SKM-1 (cell line): ENCODE results near the gene CSNK2A2.

ENCODE experiments used
- DNase-seq: peaks from one replicate; lab custom pipeline; 2025; ENCODE audit not compliant: unreplicated experiment; lab: John Stamatoyannopoulos, UW

CSNK2A2 gene

GRCh38 chr16:58114827-58115825, 82.8 kb downstream of the CSNK2A2 start:
- DNase-seq = no peak

GRCh38 chr16:58111302-58111627, 86.6 kb downstream of the CSNK2A2 start:
- DNase-seq = no peak

- no peak for DNase-seq
These were observed 87.2 kb downstream of the CSNK2A2 start for GRCh38 chr16:58110571-58111301.

GRCh38 chr16:58109881-58110280, 88.0 kb downstream of the CSNK2A2 start:
- no peak for DNase-seq

GRCh38 chr16:58109330-58109729, 88.6 kb downstream of the CSNK2A2 start:
- no peak for DNase-seq
